ENCODE results near the gene MYO1B.

Gene MYO1B

GRCh38 chr2:191245046-191245868, at the start of gene MYO1B:
Gene MYO1B, plus strand, starts transcription at chr2:191245404. Its CDS starts 31,492 bp downstream, at chr2:191276896.
- CTCF ChIA-PET, result interaction anchor here (1.5 kb wide), 1 partner anchor 39 kb away, joined by 3 read pairs; no protein-coding TSS in a partner anchor
- Mint-ChIP-seq H3K36me3 (peaks cover 3% of the 10 kb centered on the region), H3K4me3 (peak within 1 kb of the TSS; percentile 81), H3K27ac (no peak within 1 kb of the TSS), H3K9me3 (no peaks in the 10 kb centered on the region), H3K4me1 (peaks cover 12% of the 10 kb centered on the region), H3K27me3 (peaks cover 23% of the 10 kb centered on the region)
- peak; percentile 64 for DNase-seq

- no peak for DNase-seq
- CTCF ChIA-PET, result interaction anchor here (0.5 kb wide), 1 partner anchor 67 kb away, joined by 7 read pairs; no protein-coding TSS in a partner anchor
- Mint-ChIP-seq H3K36me3 (peaks cover 5% of the 10 kb centered on the region), H3K27ac (no peak overlapping the region), H3K4me3 (no peak overlapping the region), H3K9me3 (peaks cover 9% of the 10 kb centered on the region), H3K27me3 (no peaks in the 10 kb centered on the region), H3K4me1 (peaks cover 36% of the 10 kb centered on the region)
Observed at GRCh38 chr2:191197096-191197495, 48.1 kb upstream of the MYO1B start.

GRCh38 chr2:191198271-191198670, 46.9 kb upstream of the MYO1B start:
- Mint-ChIP-seq H3K4me1 (peaks cover 38% of the 10 kb centered on the region), H3K4me3 (no peak overlapping the region)
- CTCF ChIA-PET, result no interaction called here

GRCh38 chr2:191199929-191200512, 45.2 kb upstream of the MYO1B start:
- Mint-ChIP-seq H3K4me3 (no peak overlapping the region), H3K36me3 (peaks cover 2% of the 10 kb centered on the region), H3K4me1 (peaks cover 35% of the 10 kb centered on the region), H3K27me3 (no peaks in the 10 kb centered on the region), H3K9me3 (peaks cover 8% of the 10 kb centered on the region), H3K27ac (no peak overlapping the region)
- no peak for DNase-seq
- CTCF ChIA-PET, result no interaction called here

More at GRCh38 chr2:191198271-191198670, 46.9 kb upstream of the MYO1B start:
- Mint-ChIP-seq H3K36me3 (peaks cover 5% of the 10 kb centered on the region), H3K27me3 (no peaks in the 10 kb centered on the region), H3K27ac (no peak overlapping the region), H3K9me3 (peaks cover 8% of the 10 kb centered on the region)
- no peak for DNase-seq

- peaks cover 7% of the 10 kb centered on the region for H3K9me3 Mint-ChIP-seq
- CTCF ChIA-PET, result no interaction called here
- H3K4me3 Mint-ChIP-seq, result no peak overlapping the region
- H3K27me3 Mint-ChIP-seq, result no peaks in the 10 kb centered on the region
- H3K27ac Mint-ChIP-seq, result no peak overlapping the region
- no peak for DNase-seq
- H3K36me3 Mint-ChIP-seq, result peaks cover 2% of the 10 kb centered on the region
- peaks cover 36% of the 10 kb centered on the region for H3K4me1 Mint-ChIP-seq
Observed at GRCh38 chr2:191200910-191201309, 44.3 kb upstream of the MYO1B start.

GRCh38 chr2:191202209-191202721, 42.9 kb upstream of the MYO1B start:
- Mint-ChIP-seq H3K4me3 (no peak overlapping the region), H3K4me1 (peaks cover 44% of the 10 kb centered on the region), H3K9me3 (peaks cover 1% of the 10 kb centered on the region), H3K27ac (no peak overlapping the region), H3K36me3 (peaks cover 3% of the 10 kb centered on the region), H3K27me3 (no peaks in the 10 kb centered on the region)
- CTCF ChIA-PET, result interaction anchor here (0.8 to 1.6 kb wide), 2 partner anchors 36 to 38 kb away, joined by 3 read pairs; no protein-coding TSS in a partner anchor
- DNase-seq, result no peak

- Mint-ChIP-seq H3K9me3 (peaks cover 1% of the 10 kb centered on the region), H3K4me3 (no peak overlapping the region), H3K4me1 (peaks cover 46% of the 10 kb centered on the region), H3K27ac (no peak overlapping the region), H3K27me3 (no peaks in the 10 kb centered on the region), H3K36me3 (peaks cover 3% of the 10 kb centered on the region)
- CTCF ChIA-PET, result interaction anchor here (0.8 to 1.6 kb wide), 2 partner anchors 37 to 38 kb away, joined by 3 read pairs; no protein-coding TSS in a partner anchor
- no peak for DNase-seq
Observed at GRCh38 chr2:191202881-191203397, 42.3 kb upstream of the MYO1B start.

- peak overlapping the region; percentile 10 for H3K4me3 Mint-ChIP-seq
- peak overlapping the region; percentile 70 for H3K27ac Mint-ChIP-seq
Observed at GRCh38 chr2:191204433-191204832, 40.8 kb upstream of the MYO1B start.

GRCh38 chr2:191206613-191207471, 38.4 kb upstream of the MYO1B start:
- Mint-ChIP-seq H3K36me3 (peaks cover 4% of the 10 kb centered on the region), H3K27ac (peak overlapping the region; percentile 66), H3K27me3 (no peaks in the 10 kb centered on the region), H3K9me3 (peaks cover 2% of the 10 kb centered on the region), H3K4me1 (peaks cover 43% of the 10 kb centered on the region), H3K4me3 (peak overlapping the region; percentile 0)
- CTCF ChIA-PET, result interaction anchor here (1.1 to 1.6 kb wide), 5 partner anchors 11 to 52 kb away, joined by 3 to 6 read pairs (median 3); no protein-coding TSS in a partner anchor
- peak; percentile 41 for DNase-seq

More at GRCh38 chr2:191204433-191204832, 40.8 kb upstream of the MYO1B start:
- peaks cover 1% of the 10 kb centered on the region for H3K9me3 Mint-ChIP-seq
- H3K36me3 Mint-ChIP-seq, result peaks cover 3% of the 10 kb centered on the region
- peaks cover 46% of the 10 kb centered on the region for H3K4me1 Mint-ChIP-seq
- H3K27me3 Mint-ChIP-seq, result no peaks in the 10 kb centered on the region
- CTCF ChIA-PET, result interaction anchor here (1.0 to 1.3 kb wide), 2 partner anchors 33 to 49 kb away, joined by 3 to 4 read pairs; no protein-coding TSS in a partner anchor
- DNase-seq, result no peak

- CTCF ChIA-PET, result no interaction called here
- H3K27ac Mint-ChIP-seq, result no peak overlapping the region
- no peak overlapping the region for H3K4me3 Mint-ChIP-seq
- H3K36me3 Mint-ChIP-seq, result peaks cover 7% of the 10 kb centered on the region
- H3K4me1 Mint-ChIP-seq, result peaks cover 21% of the 10 kb centered on the region
- peaks cover 9% of the 10 kb centered on the region for H3K9me3 Mint-ChIP-seq
- no peaks in the 10 kb centered on the region for H3K27me3 Mint-ChIP-seq
- no peak for DNase-seq
Observed at GRCh38 chr2:191209340-191209739, 35.9 kb upstream of the MYO1B start.

- Mint-ChIP-seq H3K4me3 (no peak overlapping the region), H3K9me3 (peaks cover 9% of the 10 kb centered on the region), H3K36me3 (peaks cover 4% of the 10 kb centered on the region), H3K27ac (no peak overlapping the region), H3K4me1 (peaks cover 2% of the 10 kb centered on the region), H3K27me3 (no peaks in the 10 kb centered on the region)
- CTCF ChIA-PET, result no interaction called here
- DNase-seq, result no peak
Observed at GRCh38 chr2:191212119-191212518, 33.1 kb upstream of the MYO1B start.

- DNase-seq, result no peak
- no peak overlapping the region for H3K4me3 Mint-ChIP-seq
- H3K4me1 Mint-ChIP-seq, result peaks cover 7% of the 10 kb centered on the region
- H3K9me3 Mint-ChIP-seq, result peaks cover 9% of the 10 kb centered on the region
- no peaks in the 10 kb centered on the region for H3K27me3 Mint-ChIP-seq
- no peak overlapping the region for H3K27ac Mint-ChIP-seq
- CTCF ChIA-PET, result no interaction called here
- peaks cover 4% of the 10 kb centered on the region for H3K36me3 Mint-ChIP-seq
Observed at GRCh38 chr2:191213333-191213732, 31.9 kb upstream of the MYO1B start.

- Mint-ChIP-seq H3K27ac (no peak overlapping the region), H3K4me1 (peaks cover 11% of the 10 kb centered on the region), H3K9me3 (peaks cover 9% of the 10 kb centered on the region), H3K36me3 (peaks cover 4% of the 10 kb centered on the region), H3K4me3 (no peak overlapping the region), H3K27me3 (no peaks in the 10 kb centered on the region)
- DNase-seq, result no peak
- CTCF ChIA-PET, result no interaction called here
Observed at GRCh38 chr2:191215230-191215629, 30.0 kb upstream of the MYO1B start.

Measured in activated naive CD4-positive, alpha-beta T cell treated with anti-CD3 and anti-CD28 coated beads, Interleukin-2, amount 10 ng/mL, durations not matched to agents 7 days and 5 days (primary cell).